ENCODE results near the gene ACSS3. TPM values are rescaled to one million over a fixed set of nuclear protein-coding genes. Genes with fewer than 3 reads are reported as not detected.
A peak's percentile ranks its signal among the peaks of the same experiment; 100 is the strongest.
"Not testable (repeated sequence)": the region's sequence is repeated elsewhere in the genome, so short reads cannot be mapped to it uniquely, and the experiment has no call there.

ACSS3 gene
- total RNA-seq, 1 experiment from 2014 or later: 19.3 TPM

GRCh38 chr12:81196595-81196994 is 118.7 kb downstream of the ACSS3 start:
- Histone ChIP-seq H3K27me3 (ENCODE audit: insufficient read depth, low read length) (no peaks in the 10 kb centered on the region), H2BK5ac (ENCODE audit: insufficient read length, low read length) (no peak overlapping the region), H3K56ac (ENCODE audit: insufficient read length, low read depth, low read length) (no peak overlapping the region), H4K8ac (replicated peaks; ENCODE audit: insufficient read length, low read depth, low read length) (no peak overlapping the region), H3K27ac (ENCODE audit: insufficient read length, low read depth, low read length) (no peak overlapping the region), H3T11ph (ENCODE audit: low read length) (no peak overlapping the region), H2BK15ac (ENCODE audit: low read depth, low read length) (no peak overlapping the region), H4K20me1 (ENCODE audit: control insufficient read depth, insufficient read depth, insufficient read length) (no peaks in the 10 kb centered on the region), H2AK5ac (ENCODE audit: insufficient read length, low read length) (no peak overlapping the region), H3K23ac (ENCODE audit: insufficient read length, low read depth, low read length) (no peak overlapping the region), H3K4ac (ENCODE audit: low read depth, low read length) (no peak overlapping the region), H4K5ac (ENCODE audit: insufficient read length, low read depth, low read length) (no peak overlapping the region), H3K18ac (ENCODE audit: insufficient read length, low read depth, low read length) (no peak overlapping the region), H2BK12ac (ENCODE audit: insufficient read length, low read depth, low read length) (no peak overlapping the region), H3K9ac (ENCODE audit: extremely low read depth, insufficient read length, low read length) (no peak overlapping the region), H2BK120ac (ENCODE audit: low read depth, low read length, poor library complexity, severe bottlenecking) (no peak overlapping the region), H2BK20ac (ENCODE audit: low read depth, low read length, poor library complexity, severe bottlenecking) (no peak overlapping the region), H3K79me2 (ENCODE audit: insufficient read depth, low read length) (no peaks in the 10 kb centered on the region), H3K23me2 (ENCODE audit: insufficient read length, low read depth, low read length, poor library complexity, severe bottlenecking) (no peaks in the 10 kb centered on the region), H3K79me1 (ENCODE audit: insufficient read depth, low read depth, low read length, poor library complexity, severe bottlenecking) (no peaks in the 10 kb centered on the region), H3K4me2 (ENCODE audit: insufficient read depth, insufficient read length, low read length) (no peak overlapping the region), H3K4me1 (ENCODE audit: insufficient read depth, low read length) (no peaks in the 10 kb centered on the region), H3K14ac (ENCODE audit: insufficient read depth, low read length) (no peak overlapping the region), H2AFZ (ENCODE audit: low read length) (no peak overlapping the region), H4K91ac (ENCODE audit: insufficient read length, low read depth, low read length) (no peak overlapping the region), H3K9me3 (ENCODE audit: control insufficient read depth, low read depth, low read length) (no peaks in the 10 kb centered on the region)
- peaks cover 0 to 4% (median 0%) of the 10 kb centered on the region in 3 experiments; a peak in 3 of 7 replicates for H3K36me3 Mint-ChIP-seq (ENCODE audit: insufficient read depth in 1 of 3, low read depth in 3 of 3)
- TF ChIP-seq, protein P1, sequence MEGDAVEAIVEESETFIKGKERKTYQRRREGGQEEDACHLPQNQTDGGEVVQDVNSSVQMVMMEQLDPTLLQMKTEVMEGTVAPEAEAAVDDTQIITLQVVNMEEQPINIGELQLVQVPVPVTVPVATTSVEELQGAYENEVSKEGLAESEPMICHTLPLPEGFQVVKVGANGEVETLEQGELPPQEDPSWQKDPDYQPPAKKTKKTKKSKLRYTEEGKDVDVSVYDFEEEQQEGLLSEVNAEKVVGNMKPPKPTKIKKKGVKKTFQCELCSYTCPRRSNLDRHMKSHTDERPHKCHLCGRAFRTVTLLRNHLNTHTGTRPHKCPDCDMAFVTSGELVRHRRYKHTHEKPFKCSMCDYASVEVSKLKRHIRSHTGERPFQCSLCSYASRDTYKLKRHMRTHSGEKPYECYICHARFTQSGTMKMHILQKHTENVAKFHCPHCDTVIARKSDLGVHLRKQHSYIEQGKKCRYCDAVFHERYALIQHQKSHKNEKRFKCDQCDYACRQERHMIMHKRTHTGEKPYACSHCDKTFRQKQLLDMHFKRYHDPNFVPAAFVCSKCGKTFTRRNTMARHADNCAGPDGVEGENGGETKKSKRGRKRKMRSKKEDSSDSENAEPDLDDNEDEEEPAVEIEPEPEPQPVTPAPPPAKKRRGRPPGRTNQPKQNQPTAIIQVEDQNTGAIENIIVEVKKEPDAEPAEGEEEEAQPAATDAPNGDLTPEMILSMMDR (conservative IDR thresholded peaks at IDR 0.05): no peak
- no peak overlapping the region for H3K4me3 Mint-ChIP-seq
- no peak overlapping the region; a peak in 1 of 7 replicates for H3K27ac Mint-ChIP-seq
- DNase-seq: no peak
- H3K9me3 Mint-ChIP-seq: no peaks in the 10 kb centered on the region; a peak in 1 of 5 replicates
- no CpG with 5 or more reads among the region's 3 CpGs for WGBS (ENCODE audit: extremely low coverage, insufficient read length, low lambda C conversion rate)
- H3K4me1 Mint-ChIP-seq: peaks cover 2% of the 10 kb centered on the region in 2 experiments; a peak in 1 of 4 replicates
- H3K27me3 Mint-ChIP-seq (ENCODE audit: low read depth): no peaks in the 10 kb centered on the region

GRCh38 chr12:81200561-81200960 is 122.7 kb downstream of the ACSS3 start:
- not testable (repeated sequence) for H3K9me3 Mint-ChIP-seq; H3K4me3 Mint-ChIP-seq; H3K27me3 ChIP-seq (ENCODE audit: insufficient read depth, low read length); H3K4me2 ChIP-seq (ENCODE audit: insufficient read depth, insufficient read length, low read length); H2BK5ac ChIP-seq (ENCODE audit: insufficient read length, low read length); H3K79me1 ChIP-seq (ENCODE audit: insufficient read depth, low read depth, low read length, poor library complexity, severe bottlenecking); H3K79me2 ChIP-seq (ENCODE audit: insufficient read depth, low read length); H4K91ac ChIP-seq (ENCODE audit: insufficient read length, low read depth, low read length); H3K18ac ChIP-seq (ENCODE audit: insufficient read length, low read depth, low read length); H3K23ac ChIP-seq (ENCODE audit: insufficient read length, low read depth, low read length); H2BK12ac ChIP-seq (ENCODE audit: insufficient read length, low read depth, low read length); H3K9ac ChIP-seq (ENCODE audit: extremely low read depth, insufficient read length, low read length); H3K27me3 Mint-ChIP-seq (ENCODE audit: low read depth); H4K8ac ChIP-seq (replicated peaks; ENCODE audit: insufficient read length, low read depth, low read length); H2BK20ac ChIP-seq (ENCODE audit: low read depth, low read length, poor library complexity, severe bottlenecking); H3K14ac ChIP-seq (ENCODE audit: insufficient read depth, low read length); H2BK120ac ChIP-seq (ENCODE audit: low read depth, low read length, poor library complexity, severe bottlenecking); H4K5ac ChIP-seq (ENCODE audit: insufficient read length, low read depth, low read length); H3K27ac ChIP-seq (ENCODE audit: insufficient read length, low read depth, low read length); H3K4ac ChIP-seq (ENCODE audit: low read depth, low read length); H3K23me2 ChIP-seq (ENCODE audit: insufficient read length, low read depth, low read length, poor library complexity, severe bottlenecking); H2AFZ ChIP-seq (ENCODE audit: low read length); H4K20me1 ChIP-seq (ENCODE audit: control insufficient read depth, insufficient read depth, insufficient read length); H2BK15ac ChIP-seq (ENCODE audit: low read depth, low read length); H2AK5ac ChIP-seq (ENCODE audit: insufficient read length, low read length); H3K9me3 ChIP-seq (ENCODE audit: control insufficient read depth, low read depth, low read length); DNase-seq; H3K4me1 ChIP-seq (ENCODE audit: insufficient read depth, low read length); H3K36me3 Mint-ChIP-seq (ENCODE audit: insufficient read depth in 1 of 3, low read depth in 3 of 3); H3K4me1 Mint-ChIP-seq; H3K56ac ChIP-seq (ENCODE audit: insufficient read length, low read depth, low read length); H3T11ph ChIP-seq (ENCODE audit: low read length)
- no CpG with 5 or more reads among the region's 6 CpGs for WGBS (ENCODE audit: extremely low coverage, insufficient read length, low lambda C conversion rate)
- H3K27ac Mint-ChIP-seq: peak overlapping the region in 1 of 3 experiments; percentile 62; a peak in 1 of 7 replicates

Measured in H9 (cell line).